Mucosa of descending colon (tissue), 3 donors: ENCODE data around the gene CDH19. TPM values are rescaled to one million over a fixed set of nuclear protein-coding genes. Genes with fewer than 3 reads are reported as not detected.

Source experiments
- ATAC-seq: fragments of 200-7000 bp; cut with Tn5 transposase; one replicate; pipeline ENCODE4 v1.9.1; 2020; ENCODE audit warnings: mild to moderate bottlenecking, moderate library complexity
- DNase-seq, 3 donors: peaks; one replicate each; pipeline ENCODE4 v3.0.0-alpha.2; 2020
- H3K36me3 ChIP-seq: fragments of 200-600 bp; one replicate; pipeline ENCODE4 v1.8.0; 2021; ENCODE audit warnings: low read depth, mild to moderate bottlenecking
- H3K4me1 ChIP-seq: fragments of 200-600 bp; one replicate; pipeline ENCODE4 v1.8.0; 2021; ENCODE audit warnings: low read depth, mild to moderate bottlenecking
- H3K4me3 ChIP-seq: fragments of 200-600 bp; one replicate; pipeline ENCODE4 v1.8.0; 2021; ENCODE audit warnings: mild to moderate bottlenecking
- H3K9me3 ChIP-seq: fragments of 200-600 bp; one replicate; pipeline ENCODE4 v1.8.0; 2021; ENCODE audit warnings: mild to moderate bottlenecking
- intact Hi-C, 2 donors: fragments of 100-400 bp; cut with DNase I in 1 of 2; cut with micrococcal nuclease in 1 of 2; formaldehyde crosslinking; loops; one replicate each; pipeline versions ENCODE4 v1.11.0 to v1.11.1; 2022; cut with DNase I, micrococcal nuclease
- total RNA-seq, 3 donors: library from RNA; stranded (reverse); fragmentation: NEBNext Ultra II Directional in 2 of 3; extraction: Animal tissue kit (Norgen Biotek cat#: 25700) in 2 of 3; gene quantifications; one replicate each; pipeline versions ENCODE4 v1.2.1 to v1.2.4, GENCODE V29; 2021 to 2023
- TF ChIP-seq, protein P1 (sequence below): fragments of 200-600 bp; IDR thresholded peaks from one replicate; pipeline ENCODE4 v1.8.0; 2022; ENCODE audit warnings: antibody characterized with exemption, mild to moderate bottlenecking
- donor health status: DM: no; HTN: no; CAD: no; lungs with moderate emphysema.
- donor health status: DM: no; HTN: no; CAD: no.
- donor health status: DM: no; HTN: yes; CAD: no.

CDH19 gene
- total RNA-seq, 3 donors from 2014 or later, result 0.78 to 22.2 (median 2.2) TPM

DNA sequence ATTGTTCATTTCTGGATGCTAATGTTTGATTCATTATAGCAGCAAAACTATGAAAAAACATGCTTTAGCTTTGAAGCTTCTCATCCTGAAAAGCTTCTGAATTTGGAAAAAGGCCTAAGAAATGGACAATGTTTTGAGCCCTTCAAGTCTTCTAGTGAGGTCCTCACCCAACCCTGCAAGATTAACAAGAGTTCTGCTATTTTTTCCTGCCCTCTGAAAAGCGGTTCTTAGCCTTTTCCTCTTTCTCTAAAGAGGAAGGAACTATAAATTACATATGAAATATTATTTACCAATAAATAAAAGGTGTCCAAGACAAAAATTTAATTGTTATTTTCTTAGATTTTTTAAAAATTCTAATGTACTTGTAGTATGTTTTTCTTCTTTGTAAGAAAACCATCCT is 19.9 kb upstream of the CDH19 start:
- no peak for DNase-seq

GRCh38 chr18:66621816-66622576 is 18.1 kb upstream of the CDH19 start:
- ATAC-seq, result peak; percentile 83
- intact Hi-C loops, result no loop called here
- H3K9me3 ChIP-seq, result no peaks in the 10 kb centered on the region

More for the DNA sequence above, 19.9 kb upstream of the CDH19 start:
- Histone ChIP-seq H3K9me3 (no peaks in the 10 kb centered on the region), H3K4me1 (no peaks in the 10 kb centered on the region), H3K36me3 (no peaks in the 10 kb centered on the region), H3K4me3 (no peak overlapping the region)
- TF ChIP-seq, protein P1, sequence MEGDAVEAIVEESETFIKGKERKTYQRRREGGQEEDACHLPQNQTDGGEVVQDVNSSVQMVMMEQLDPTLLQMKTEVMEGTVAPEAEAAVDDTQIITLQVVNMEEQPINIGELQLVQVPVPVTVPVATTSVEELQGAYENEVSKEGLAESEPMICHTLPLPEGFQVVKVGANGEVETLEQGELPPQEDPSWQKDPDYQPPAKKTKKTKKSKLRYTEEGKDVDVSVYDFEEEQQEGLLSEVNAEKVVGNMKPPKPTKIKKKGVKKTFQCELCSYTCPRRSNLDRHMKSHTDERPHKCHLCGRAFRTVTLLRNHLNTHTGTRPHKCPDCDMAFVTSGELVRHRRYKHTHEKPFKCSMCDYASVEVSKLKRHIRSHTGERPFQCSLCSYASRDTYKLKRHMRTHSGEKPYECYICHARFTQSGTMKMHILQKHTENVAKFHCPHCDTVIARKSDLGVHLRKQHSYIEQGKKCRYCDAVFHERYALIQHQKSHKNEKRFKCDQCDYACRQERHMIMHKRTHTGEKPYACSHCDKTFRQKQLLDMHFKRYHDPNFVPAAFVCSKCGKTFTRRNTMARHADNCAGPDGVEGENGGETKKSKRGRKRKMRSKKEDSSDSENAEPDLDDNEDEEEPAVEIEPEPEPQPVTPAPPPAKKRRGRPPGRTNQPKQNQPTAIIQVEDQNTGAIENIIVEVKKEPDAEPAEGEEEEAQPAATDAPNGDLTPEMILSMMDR, result no peak
- no peak for ATAC-seq
- intact Hi-C loops, result no loop called here

GRCh38 chr18:66616523-66616983 is 12.7 kb upstream of the CDH19 start:
- ATAC-seq (peak; percentile 72), DNase-seq (peak in 2 of 3 donors; percentile 7 to 33)
- Histone ChIP-seq H3K4me1 (no peaks in the 10 kb centered on the region), H3K9me3 (no peaks in the 10 kb centered on the region), H3K4me3 (no peak overlapping the region), H3K36me3 (no peaks in the 10 kb centered on the region)
- TF ChIP-seq, protein P1, result peak; percentile 32
- intact Hi-C loops, result loop anchor here in 1 of 2 donors (10.0 kb wide), 1 partner anchor 62 kb away; no protein-coding TSS in a partner anchor

More at GRCh38 chr18:66621816-66622576, 18.1 kb upstream of the CDH19 start:
- Histone ChIP-seq H3K4me1 (no peaks in the 10 kb centered on the region), H3K36me3 (no peaks in the 10 kb centered on the region), H3K4me3 (no peak overlapping the region)
- TF ChIP-seq, protein P1, result no peak
- peak in 2 of 3 donors; percentile 17 to 38 for DNase-seq

GRCh38 chr18:66615176-66615575 is 11.3 kb upstream of the CDH19 start:
- H3K4me3 ChIP-seq, result no peak overlapping the region
- TF ChIP-seq, protein P1, result no peak
- DNase-seq (no peak), ATAC-seq (no peak)
- intact Hi-C loops, result loop anchor here in 1 of 2 donors (10.0 kb wide), 1 partner anchor 60 kb away; no protein-coding TSS in a partner anchor
- no peaks in the 10 kb centered on the region for H3K36me3 ChIP-seq
- H3K4me1 ChIP-seq, result no peaks in the 10 kb centered on the region
- H3K9me3 ChIP-seq, result no peaks in the 10 kb centered on the region

- DNase-seq, result no peak
- ATAC-seq, result no peak
- Histone ChIP-seq H3K4me3 (no peak overlapping the region), H3K36me3 (no peaks in the 10 kb centered on the region), H3K9me3 (no peaks in the 10 kb centered on the region), H3K4me1 (no peaks in the 10 kb centered on the region)
- TF ChIP-seq, protein P1, result no peak
- intact Hi-C loops, result no loop called here
These were observed 3.7 kb upstream of the CDH19 start for GRCh38 chr18:66607632-66608031.
